Endothelial cell of umbilical vein (primary cell): Measurements from ENCODE around the gene EDC4. TPM values are rescaled to one million over a fixed set of nuclear protein-coding genes. Genes with fewer than 3 reads are reported as not detected.

Experiments
- BruUV-seq: library from RNA; stranded (reverse); fragments of 400-500 nt; replicated peaks from 2 replicates; lab custom pipeline; 2021; lab: Mats Ljungman, UMichigan
- CTCF ChIA-PET: fragments of 300-600, 350-600 bp; sonication (Branson Sonifier 250); formaldehyde crosslinking; loops from one replicate; lab custom pipeline; 2021; ENCODE audit warnings: antibody characterized with exemption, inconsistent platforms; lab: Charles Lee
- POLR2A ChIA-PET: fragments of 300-600, 350-600 bp; sonication (Branson Sonifier 250); formaldehyde crosslinking; loops from one replicate; lab custom pipeline; 2021; ENCODE audit warnings: antibody characterized with exemption, inconsistent platforms; lab: Charles Lee
- DNase-seq: peaks from one replicate; pipeline ENCODE4 v3.0.0-alpha.2; 2011; ENCODE audit warnings: low read depth, low spot score
- FAIRE-seq: peaks from 2 replicates; lab custom pipeline; 2011; peaks lifted over from hg19 to GRCh38; lab: Jason Lieb, UNC
- H2AFZ ChIP-seq: 2 replicates; pipeline ENCODE4 v1.6.0; 2012; ENCODE audit warnings: low read depth, low read length, control low read depth, inconsistent platforms
- H3K27ac ChIP-seq: 2 replicates; pipeline ENCODE4 v1.5.1; 2011; ENCODE audit warnings: low read depth, mild to moderate bottlenecking, control low read depth, low read length, moderate library complexity; ENCODE audit not compliant: insufficient read depth
- H3K27me3 ChIP-seq, 2 experiments: 2 replicates each; pipeline versions ENCODE4 v1.6.0 to v1.6.1; 2011; ENCODE audit warnings: low read length in 2 of 2, mixed read lengths in 1 of 2; ENCODE audit not compliant: control insufficient read depth in 2 of 2, insufficient read depth in 2 of 2
- H3K36me3 ChIP-seq, 2 experiments: 2 replicates in 1 of 2; 3 replicates in 1 of 2; pipeline ENCODE4 v1.5.1; 2011; ENCODE audit warnings: low read length in 2 of 2, mild to moderate bottlenecking in 1 of 2, moderate library complexity in 1 of 2; ENCODE audit not compliant: control insufficient read depth in 2 of 2, insufficient read depth in 2 of 2; ENCODE audit errors: extremely low read depth in 1 of 2
- H3K4me1 ChIP-seq: 3 replicates; pipeline ENCODE4 v1.5.1; 2011; ENCODE audit warnings: mild to moderate bottlenecking, low read length; ENCODE audit not compliant: control insufficient read depth, insufficient read depth; ENCODE audit errors: extremely low read depth
- H3K4me2 ChIP-seq: 2 replicates; pipeline ENCODE4 v1.6.1; 2011; ENCODE audit warnings: low read length, control low read depth, mixed read lengths; ENCODE audit not compliant: insufficient read depth
- H3K4me3 ChIP-seq, 3 experiments: fragments of 200-600 bp in 1 of 3; sonication (generic), shearing (Covaris generic) in 1 of 3; replicated peaks in 1 of 3; 2 replicates each; pipeline ENCODE4 v1.5.1; 2011 to 2016; ENCODE audit warnings: control low read depth in 3 of 3, low read length in 3 of 3, mild to moderate bottlenecking in 2 of 3, inconsistent platforms in 1 of 3, low read depth in 1 of 3, moderate library complexity in 1 of 3; ENCODE audit not compliant: insufficient read depth in 1 of 3
- H3K79me2 ChIP-seq: 2 replicates; pipeline ENCODE4 v1.6.0; 2012; ENCODE audit warnings: low read length, inconsistent platforms; ENCODE audit not compliant: control insufficient read depth, insufficient read depth
- H3K9ac ChIP-seq: replicated peaks from 2 replicates; pipeline ENCODE3; 2011; ENCODE audit warnings: low read length, control low read depth; ENCODE audit not compliant: insufficient read depth; ENCODE audit errors: extremely low read depth
- H3K9me1 ChIP-seq: replicated peaks from 3 replicates; pipeline ENCODE4 v1.6.0; 2011; ENCODE audit warnings: mild to moderate bottlenecking, low read length; ENCODE audit not compliant: control insufficient read depth, insufficient read depth; ENCODE audit errors: extremely low read depth
- H3K9me3 ChIP-seq: replicated peaks from 2 replicates; pipeline ENCODE4 v1.5.1; 2012; ENCODE audit warnings: low read length, inconsistent platforms; ENCODE audit not compliant: control insufficient read depth, insufficient read depth
- H4K20me1 ChIP-seq: replicated peaks from 2 replicates; pipeline ENCODE3; 2011; ENCODE audit warnings: mild to moderate bottlenecking, low read length; ENCODE audit not compliant: control insufficient read depth, insufficient read depth; ENCODE audit errors: extremely low read depth
- CTCF ChIP-seq, 2 donors: IDR thresholded peaks; 1 replicate in 1 of 2; 2 replicates in 1 of 2; pipeline ENCODE4 v1.5.1; 2011; ENCODE audit warnings: low read length in 2 of 2, mild to moderate bottlenecking in 2 of 2, moderate library complexity in 2 of 2, control low read depth in 1 of 2, inconsistent platforms in 1 of 2, low read depth in 1 of 2; ENCODE audit not compliant: insufficient read depth in 1 of 2; ENCODE audit errors: extremely low read depth in 1 of 2
- EZH2 ChIP-seq: IDR thresholded peaks from 2 replicates; pipeline ENCODE4 v1.6.1; 2012; ENCODE audit warnings: borderline replicate concordance, low read depth, mild to moderate bottlenecking, moderate library complexity, low read length, inconsistent platforms; ENCODE audit not compliant: severe bottlenecking
- FOS ChIP-seq: IDR thresholded peaks from 2 replicates; pipeline ENCODE4 v1.6.1; 2011; ENCODE audit warnings: mild to moderate bottlenecking, low read length, moderate library complexity, borderline replicate concordance; ENCODE audit not compliant: insufficient read depth
- GATA2 ChIP-seq: IDR thresholded peaks from 2 replicates; pipeline ENCODE4 v1.7.0; 2011; ENCODE audit warnings: low read depth, mild to moderate bottlenecking, moderate library complexity, mixed read lengths, low read length; ENCODE audit not compliant: insufficient read length, insufficient read depth
- JUN ChIP-seq: IDR thresholded peaks from 2 replicates; pipeline ENCODE4 v1.6.1; 2011; ENCODE audit warnings: borderline replicate concordance, low read depth; ENCODE audit not compliant: insufficient read length, insufficient read depth
- MAX ChIP-seq: IDR thresholded peaks from 2 replicates; pipeline ENCODE4 v1.6.1; 2011; ENCODE audit not compliant: insufficient read depth, insufficient read length
- MYC ChIP-seq: IDR thresholded peaks from one replicate; pipeline ENCODE4 v1.6.1; 2011; ENCODE audit warnings: mild to moderate bottlenecking, low read depth, low read length
- POLR2A ChIP-seq: IDR thresholded peaks from 2 replicates; pipeline ENCODE4 v1.6.1; 2012; ENCODE audit warnings: low read depth, mild to moderate bottlenecking, control low read depth, low read length
- POLR2AphosphoS5 ChIP-seq: IDR thresholded peaks from 2 replicates; pipeline ENCODE4 v1.6.1; 2012; ENCODE audit warnings: low read depth, mild to moderate bottlenecking, control low read depth, low read length, moderate library complexity; ENCODE audit not compliant: insufficient read depth
- dilution Hi-C: fragments of 300-500 bp; cut with MboI; formaldehyde crosslinking; loops from one replicate; pipeline ENCODE4 v1.15.0; 2019; ENCODE audit warnings: low sequenced_read_pairs; ENCODE audit not compliant: extremely low pct_ligation_motif_present
- intact Hi-C: fragments of 100-400 bp; cut with micrococcal nuclease; formaldehyde crosslinking; loops from one replicate; pipeline ENCODE4 v1.10.0; 2022
- polyA plus RNA-seq, 4 experiments: library from polyadenylated mRNA; depleted of rRNA in 3 of 4; stranded (reverse) in 3 of 4; unstranded in 1 of 4; fragments of >200 nt; gene quantifications; 2 replicates each; pipeline versions ENCODE4 v1.2.1 to v1.2.3, GENCODE V29; 2011 to 2012; ENCODE audit warnings: missing spikeins in 1 of 4
- total RNA-seq: library from RNA; stranded (reverse); gene quantifications from 2 replicates; pipeline ENCODE4 v1.2.3, GENCODE V29; 2021

Gene EDC4
- total and polyA plus RNA-seq, 2 donors (not counting 3 experiments of a cell fraction or from before 2014, with no cell fraction given) = 57.5 to 81.2 TPM

GRCh38 chr16:67860589-67861398 lies 12.1 kb upstream of the EDC4 start:
- H4K20me1 ChIP-seq = peaks cover 2% of the 10 kb centered on the region
- peaks cover 2 to 31% of the 10 kb centered on the region in 2 experiments for H3K36me3 ChIP-seq
- peaks cover 82% of the 10 kb centered on the region for H3K79me2 ChIP-seq
- H3K9me3 ChIP-seq = no peaks in the 10 kb centered on the region
- DNase-seq (no peak), FAIRE-seq (peak; percentile 28)
- ChIA-PET CTCF (interaction anchor here (1.6 kb wide), 1 partner anchor 11 kb away, joined by 7 read pairs; no protein-coding TSS in a partner anchor), POLR2A (no interaction called here)
- no peaks in the 10 kb centered on the region for H3K27me3 ChIP-seq
- no peak overlapping the region for H3K4me3 ChIP-seq
- TF ChIP-seq POLR2A (no peak), MAX (no peak), FOS (no peak), MYC (no peak), EZH2 (no peak), JUN (no peak), CTCF (IDR thresholded peaks at IDR 0.05; ENCODE audit: extremely low read depth in 1 of 2, insufficient read depth in 1 of 2, low read depth in 1 of 2, low read length in 2 of 2) (no peak), GATA2 (no peak), POLR2AphosphoS5 (no peak)
- no peak overlapping the region for H3K9ac ChIP-seq
- H3K4me2 ChIP-seq = no peak overlapping the region
- peaks cover 9% of the 10 kb centered on the region for H3K4me1 ChIP-seq
- H3K9me1 ChIP-seq = no peaks in the 10 kb centered on the region
- no peak overlapping the region for H3K27ac ChIP-seq
- no peak overlapping the region for H2AFZ ChIP-seq
- BruUV-seq = no TSS peak
- intact Hi-C loops (no loop called here), dilution Hi-C loops (no loop called here)
